ENCODE data around the gene CELF4.

The CELF4 gene

GRCh38 chr18:37391698-37392548 lies 173.7 kb downstream of the CELF4 start:
- Histone ChIP-seq H2AFZ (ENCODE audit: low read depth, low read length) (no peak overlapping the region), H3K27ac (ENCODE audit: low read length) (no peak overlapping the region), H3K27me3 (ENCODE audit: insufficient read depth, low read length, poor library complexity) (no peaks in the 10 kb centered on the region), H3K4me2 (ENCODE audit: insufficient read depth, low read length) (no peak overlapping the region), H3K9ac (ENCODE audit: low read depth, low read length) (no peak overlapping the region), H3K4me1 (ENCODE audit: insufficient read depth, low read length) (no peaks in the 10 kb centered on the region), H3K79me2 (ENCODE audit: insufficient read depth, low read length) (no peaks in the 10 kb centered on the region), H3K4me3 (ENCODE audit: low read depth in 1 of 2, low read length in 2 of 2) (no peak overlapping the region), H3K36me3 (ENCODE audit: insufficient read depth, low read length) (no peaks in the 10 kb centered on the region), H3K9me3 (ENCODE audit: insufficient read depth, low read length, severe bottlenecking) (peaks cover 7% of the 10 kb centered on the region), H4K20me1 (ENCODE audit: insufficient read depth, low read length) (no peaks in the 10 kb centered on the region)
- TF ChIP-seq CTCF (IDR thresholded peaks at IDR 0.05; ENCODE audit: borderline replicate concordance, extremely low read depth, low read length, poor library complexity, severe bottlenecking) = no peak
- TF ChIP-seq EZH2 (IDR thresholded peaks at IDR 0.05; ENCODE audit: borderline replicate concordance, low read depth, low read length, severe bottlenecking) = no peak
- DNase-seq (no peak), ATAC-seq (ENCODE audit: insufficient read depth, low read depth) (no peak)

- DNase-seq = no peak
- TF ChIP-seq EZH2 (IDR thresholded peaks at IDR 0.05; ENCODE audit: borderline replicate concordance, low read depth, low read length, severe bottlenecking) (no peak), CTCF (IDR thresholded peaks at IDR 0.05; ENCODE audit: borderline replicate concordance, extremely low read depth, low read length, poor library complexity, severe bottlenecking) (no peak)
- Histone ChIP-seq H3K27me3 (ENCODE audit: insufficient read depth, low read length, poor library complexity) (no peaks in the 10 kb centered on the region), H3K4me1 (ENCODE audit: insufficient read depth, low read length) (no peaks in the 10 kb centered on the region), H3K79me2 (ENCODE audit: insufficient read depth, low read length) (no peaks in the 10 kb centered on the region), H3K9ac (ENCODE audit: low read depth, low read length) (no peak overlapping the region), H3K4me3 (ENCODE audit: low read depth in 1 of 2, low read length in 2 of 2) (no peak overlapping the region), H3K4me2 (ENCODE audit: insufficient read depth, low read length) (no peak overlapping the region), H3K9me3 (ENCODE audit: insufficient read depth, low read length, severe bottlenecking) (peaks cover 7% of the 10 kb centered on the region), H3K36me3 (ENCODE audit: insufficient read depth, low read length) (no peaks in the 10 kb centered on the region), H2AFZ (ENCODE audit: low read depth, low read length) (no peak overlapping the region), H3K27ac (ENCODE audit: low read length) (no peak overlapping the region), H4K20me1 (ENCODE audit: insufficient read depth, low read length) (peaks cover 2% of the 10 kb centered on the region; the same call in 1 of the 2 replicates)
- ATAC-seq (ENCODE audit: insufficient read depth, low read depth) = no peak
These were observed 174.4 kb downstream of the CELF4 start for GRCh38 chr18:37391156-37391555.

GRCh38 chr18:37390687-37391086 lies 174.9 kb downstream of the CELF4 start:
- H3K27ac ChIP-seq (ENCODE audit: low read length) = no peak overlapping the region
- TF ChIP-seq CTCF (IDR thresholded peaks at IDR 0.05; ENCODE audit: borderline replicate concordance, extremely low read depth, low read length, poor library complexity, severe bottlenecking) = no peak
- no peak for TF ChIP-seq EZH2 (IDR thresholded peaks at IDR 0.05; ENCODE audit: borderline replicate concordance, low read depth, low read length, severe bottlenecking)
- no peak overlapping the region for H2AFZ ChIP-seq (ENCODE audit: low read depth, low read length)
- no peaks in the 10 kb centered on the region for H3K79me2 ChIP-seq (ENCODE audit: insufficient read depth, low read length)
- no peak overlapping the region for H3K4me3 ChIP-seq (ENCODE audit: low read depth in 1 of 2, low read length in 2 of 2)
- H3K9ac ChIP-seq (ENCODE audit: low read depth, low read length) = no peak overlapping the region
- ATAC-seq (ENCODE audit: insufficient read depth, low read depth) = no peak
- H3K27me3 ChIP-seq (ENCODE audit: insufficient read depth, low read length, poor library complexity) = no peaks in the 10 kb centered on the region
- H3K36me3 ChIP-seq (ENCODE audit: insufficient read depth, low read length) = no peaks in the 10 kb centered on the region
- no peak overlapping the region for H3K4me2 ChIP-seq (ENCODE audit: insufficient read depth, low read length)
- peaks cover 7% of the 10 kb centered on the region for H3K9me3 ChIP-seq (ENCODE audit: insufficient read depth, low read length, severe bottlenecking)
- no peaks in the 10 kb centered on the region for H3K4me1 ChIP-seq (ENCODE audit: insufficient read depth, low read length)
- H4K20me1 ChIP-seq (ENCODE audit: insufficient read depth, low read length) = peaks cover 4% of the 10 kb centered on the region
- no peak for DNase-seq

Measured in DND-41 (cell line).